K562 (cell line): ENCODE measurements around the gene GATA1. TPM values are rescaled to one million over a fixed set of nuclear protein-coding genes. Genes with fewer than 3 reads are reported as not detected.

Source experiments
- ATAC-seq: fragments of 200-7000 bp; cut with Tn5 transposase; 3 replicates; pipeline ENCODE4 v1.9.1; 2020; ENCODE audit warnings: moderate library complexity
- BruUV-seq: library from RNA; stranded (reverse); fragments of 400-500 nt; replicated peaks from 2 replicates; lab custom pipeline; 2021; lab: Mats Ljungman, UMichigan
- CTCF ChIA-PET: fragments of 300-600 bp; formaldehyde crosslinking; extraction: SDS; loops from one replicate; lab custom pipeline; 2021; ENCODE audit warnings: low intra/inter-chr PET ratio; lab: Yijun Ruan, JAX
- POLR2A ChIA-PET: fragments of 300-600, 350-650 bp; sonication (Branson Sonifier 250); formaldehyde crosslinking; extraction: SDS; loops from one replicate; lab custom pipeline; 2021; ENCODE audit warnings: antibody characterized with exemption, inconsistent platforms; lab: Yijun Ruan, JAX
- DNase-seq, 4 experiments: peaks; one replicate each; pipeline versions ENCODE4 v3.0.0 to v3.0.0-alpha.2; 2011 to 2018; ENCODE audit warnings: low spot score in 3 of 4, mixed read lengths in 3 of 4; ENCODE audit errors: extremely low read depth in 1 of 4
- FAIRE-seq: peaks from 2 replicates; lab custom pipeline; 2011; peaks lifted over from hg19 to GRCh38; lab: Jason Lieb, UNC
- H2AFZ ChIP-seq: 2 replicates; pipeline ENCODE4 v1.6.0; 2011; ENCODE audit warnings: low read depth, low read length, control low read depth, inconsistent platforms
- H3K27ac ChIP-seq: fragments of 200-600 bp; 3 replicates; pipeline ENCODE4 v1.8.0; 2011; ENCODE audit warnings: low read depth, mild to moderate bottlenecking, control low read depth, inconsistent platforms, low read length, moderate library complexity, mixed read lengths; ENCODE audit errors: extremely low read depth
- H3K27me3 ChIP-seq, 2 experiments: fragments of 300-600 bp in 1 of 2; 2 replicates in 1 of 2; 3 replicates in 1 of 2; pipeline versions ENCODE4 v1.6.0 to v1.8.0; 2011; ENCODE audit warnings: inconsistent platforms in 2 of 2, low read length in 2 of 2, mild to moderate bottlenecking in 1 of 2, mixed read lengths in 1 of 2, moderate library complexity in 1 of 2; ENCODE audit not compliant: control insufficient read depth in 2 of 2, insufficient read depth in 2 of 2
- H3K36me3 ChIP-seq: fragments of 300-600 bp; 3 replicates; pipeline ENCODE4 v1.8.0; 2011; ENCODE audit warnings: mild to moderate bottlenecking, low read length, inconsistent platforms; ENCODE audit not compliant: control insufficient read depth, insufficient read depth
- H3K4me1 ChIP-seq, 2 experiments: fragments of 200-600 bp in 1 of 2; replicated peaks in 1 of 2; 2 replicates in 1 of 2; 3 replicates in 1 of 2; pipeline versions ENCODE4 v1.5.1 to v1.8.0; 2011; ENCODE audit warnings: inconsistent platforms in 2 of 2, low read length in 2 of 2, mild to moderate bottlenecking in 1 of 2, mixed read lengths in 1 of 2, moderate library complexity in 1 of 2; ENCODE audit not compliant: control insufficient read depth in 2 of 2, insufficient read depth in 2 of 2
- H3K4me2 ChIP-seq: 2 replicates; pipeline ENCODE4 v1.6.1; 2011; ENCODE audit warnings: low read length, control low read depth, inconsistent platforms, mixed read lengths; ENCODE audit not compliant: insufficient read depth
- H3K4me3 ChIP-seq: fragments of 200-600 bp; sonication (generic), shearing (Covaris generic); 2 replicates; pipeline ENCODE4 v1.5.1; 2016; ENCODE audit warnings: control low read depth, inconsistent platforms
- H3K79me2 ChIP-seq: fragments of 200-600 bp; 3 replicates; pipeline ENCODE4 v1.8.0; 2011; ENCODE audit warnings: low read length, inconsistent platforms; ENCODE audit not compliant: control insufficient read depth, insufficient read depth
- H3K9ac ChIP-seq, 2 experiments: 2 replicates each; pipeline versions ENCODE4 v1.6.0 to v1.6.1; 2011; ENCODE audit warnings: low read depth in 2 of 2, low read length in 2 of 2, control low read depth in 1 of 2, inconsistent platforms in 1 of 2, mild to moderate bottlenecking in 1 of 2, mixed read lengths in 1 of 2; ENCODE audit not compliant: insufficient read depth in 1 of 2
- H3K9me1 ChIP-seq: one replicate; pipeline ENCODE4 v1.6.0; 2011; ENCODE audit warnings: inconsistent platforms, mild to moderate bottlenecking, low read length, moderate library complexity; ENCODE audit not compliant: control insufficient read depth, insufficient read depth
- H3K9me3 ChIP-seq: replicated peaks from 2 replicates; pipeline ENCODE4 v1.5.1; 2011; ENCODE audit warnings: low read depth, low read length, inconsistent platforms; ENCODE audit not compliant: control insufficient read depth, insufficient read depth
- H4K20me1 ChIP-seq: replicated peaks from 2 replicates; pipeline ENCODE4 v1.6.1; 2011; ENCODE audit warnings: low read length, inconsistent platforms, mixed read lengths; ENCODE audit not compliant: control insufficient read depth, insufficient read depth
- ADNP ChIP-seq: fragments of 200-800 bp; sonication (Bioruptor generic); IDR thresholded peaks from 2 replicates; pipeline ENCODE4 v1.6.1; 2016; ENCODE audit warnings: missing genetic modification characterization, missing compliant biosample characterization
- ARHGAP35 ChIP-seq: fragments of 450-650 bp; IDR thresholded peaks from 2 replicates; pipeline ENCODE4 v1.6.1; 2018; ENCODE audit not compliant: partially characterized antibody
- BDP1 ChIP-seq: IDR thresholded peaks from 3 replicates; pipeline ENCODE4 v1.6.1; 2011; ENCODE audit not compliant: insufficient read length, insufficient read depth
- CTCF ChIP-seq, 3 experiments: IDR thresholded peaks in 2 of 3; conservative IDR thresholded peaks in 1 of 3; 2 replicates each; pipeline ENCODE4 v1.5.1; 2011 to 2012; ENCODE audit warnings: low read length in 3 of 3, mild to moderate bottlenecking in 3 of 3, control low read depth in 2 of 3, improper control_type of control experiment in 1 of 3, inconsistent platforms in 1 of 3, low read depth in 1 of 3, mixed read lengths in 1 of 3, moderate library complexity in 1 of 3; ENCODE audit not compliant: insufficient read depth in 2 of 3
- KHSRP ChIP-seq: fragments of 450-650 bp; IDR thresholded peaks from 2 replicates; pipeline ENCODE4 v1.6.1; 2017
- SIN3A ChIP-seq, 2 experiments: fragments of 150-350 bp in 1 of 2; IDR thresholded peaks; 2 replicates each; pipeline ENCODE4 v1.6.1; 2011 to 2016; ENCODE audit warnings: borderline replicate concordance in 2 of 2, low read depth in 2 of 2, low read length in 2 of 2, mild to moderate bottlenecking in 2 of 2, moderate library complexity in 2 of 2; ENCODE audit not compliant: control insufficient read depth in 1 of 2
- THRA ChIP-seq: fragments of 450-650 bp; IDR thresholded peaks from 2 replicates; pipeline ENCODE4 v1.6.1; 2017; ENCODE audit warnings: mild to moderate bottlenecking, moderate library complexity
- USF1 ChIP-seq: sonication (generic); formaldehyde crosslinking; IDR thresholded peaks from 2 replicates; pipeline ENCODE4 v1.9.0; 2022; ENCODE audit warnings: mild to moderate bottlenecking, missing genetic modification reagents
- ZBTB7A ChIP-seq: IDR thresholded peaks from 2 replicates; pipeline ENCODE4 v1.6.1; 2011; ENCODE audit warnings: low read depth, mild to moderate bottlenecking, low read length, moderate library complexity, borderline replicate concordance; ENCODE audit not compliant: control insufficient read depth
- ZNF77 ChIP-seq: fragments of 250-450 bp; sonication (Bioruptor Pico); IDR thresholded peaks from 2 replicates; pipeline ENCODE4 v1.5.0; 2020
- WGBS: fragments of 100-300 bp; shearing (Covaris generic); methylation state at CpG from one replicate; pipeline ENCODE4 v1.1.6; 2016; ENCODE audit warnings: low coverage, mixed read lengths; ENCODE audit not compliant: insufficient coverage; ENCODE audit errors: missing lambda C conversion rate; 5-methylcytosine and 5-hydroxymethylcytosine counted together
- in situ Hi-C: fragments of 300-500 bp; cut with MboI; formaldehyde crosslinking; loops from 4 replicates; pipeline ENCODE4 v1.15.0; 2018; ENCODE audit warnings: inconsistent platforms, mixed read lengths
- intact Hi-C: fragments of 100-400 bp; cut with micrococcal nuclease; formaldehyde crosslinking; loops from 2 replicates; pipeline ENCODE4 v1.14.2; 2022
- polyA plus RNA-seq, 8 experiments: library from polyadenylated mRNA; depleted of rRNA in 4 of 8; stranded (reverse) in 5 of 8; unstranded in 3 of 8; fragments of >200 nt; fragmentation: Nextera tagmentation in 2 of 8; fragmentation: Illumina TruSeq in 1 of 8; extraction: Ambion mirVana in 2 of 8; extraction: Trizol in 1 of 8; gene quantifications; 2 replicates each; pipeline versions ENCODE4 v1.2.1 to v1.2.3, GENCODE V29; 2011 to 2014; ENCODE audit warnings: inconsistent platforms in 1 of 8, missing spikeins in 1 of 8
- total RNA-seq, 7 experiments: library from RNA; depleted of rRNA in 6 of 7; stranded (reverse); fragments of >200 nt in 6 of 7; fragmentation: Illumina TruSeq in 2 of 7; extraction: Trizol in 2 of 7; gene quantifications; 2 replicates each; pipeline versions ENCODE4 v1.2.1 to v1.2.3, GENCODE V29; 2011 to 2021; ENCODE audit warnings: low replicate concordance in 1 of 7

Gene GATA1
- total and polyA plus RNA-seq, 9 of the 15 experiments (the other 6 are each of a cell fraction or from before 2014, with no cell fraction given), result 11.9 to 291 (median 116) TPM

GRCh38 chrX:48833542-48834138 is 47.2 kb downstream of the GATA1 start (continued):
- TF ChIP-seq SIN3A (IDR thresholded peaks at IDR 0.05; ENCODE audit: borderline replicate concordance in 2 of 2, control insufficient read depth in 1 of 2, low read depth in 2 of 2, low read length in 2 of 2) (no peak), THRA (no peak), USF1 (CRISPR knock-in tag) (no peak)

GRCh38 chrX:48834383-48834709 is 48.0 kb downstream of the GATA1 start:
- H2AFZ ChIP-seq, result no peak overlapping the region
- no TSS peak for BruUV-seq
- in situ Hi-C loops (no loop called here), intact Hi-C loops (no loop called here)
- 33% methylated on average over 1 of the region's 7 CpGs for WGBS
- no peak overlapping the region for H3K4me2 ChIP-seq
- no peak overlapping the region for H3K4me3 ChIP-seq
- POLR2A ChIA-PET, result interaction anchor here (0.5 to 0.6 kb wide), 2 partner anchors 138 to 265 kb away, joined by 3 read pairs; partner anchors contain the start of gene KCND1
- H3K36me3 ChIP-seq, result no peaks in the 10 kb centered on the region
- H3K27me3 ChIP-seq, result no peaks in the 10 kb centered on the region
- no peaks in the 10 kb centered on the region for H3K9me1 ChIP-seq
- H3K9ac ChIP-seq, result no peak overlapping the region
- no peak for FAIRE-seq
- H4K20me1 ChIP-seq, result no peaks in the 10 kb centered on the region
- DNase-seq, result no peak
- H3K4me1 ChIP-seq, result peaks cover 0 to 18% of the 10 kb centered on the region in 2 experiments; a peak in 2 of 5 replicates
- no peak for ATAC-seq
- no peak for TF ChIP-seq ADNP (tag)
- no peak for TF ChIP-seq CTCF (IDR thresholded peaks at IDR 0.05 in 2 of 3, conservative IDR thresholded peaks at IDR 0.05 in 1 of 3; ENCODE audit: insufficient read depth in 2 of 3, low read depth in 1 of 3, low read length in 3 of 3)
- no peak for TF ChIP-seq ARHGAP35
- no peak for TF ChIP-seq BDP1
- TF ChIP-seq KHSRP, result no peak
- TF ChIP-seq ZNF77 (CRISPR knock-in tag), result no peak
- no peak for TF ChIP-seq ZBTB7A
- no peaks in the 10 kb centered on the region for H3K9me3 ChIP-seq
- no peaks in the 10 kb centered on the region for H3K79me2 ChIP-seq
- CTCF ChIA-PET, result no interaction called here
- no peak overlapping the region for H3K27ac ChIP-seq
